ENCODE measurements around the gene KCNMB4.

DNA sequence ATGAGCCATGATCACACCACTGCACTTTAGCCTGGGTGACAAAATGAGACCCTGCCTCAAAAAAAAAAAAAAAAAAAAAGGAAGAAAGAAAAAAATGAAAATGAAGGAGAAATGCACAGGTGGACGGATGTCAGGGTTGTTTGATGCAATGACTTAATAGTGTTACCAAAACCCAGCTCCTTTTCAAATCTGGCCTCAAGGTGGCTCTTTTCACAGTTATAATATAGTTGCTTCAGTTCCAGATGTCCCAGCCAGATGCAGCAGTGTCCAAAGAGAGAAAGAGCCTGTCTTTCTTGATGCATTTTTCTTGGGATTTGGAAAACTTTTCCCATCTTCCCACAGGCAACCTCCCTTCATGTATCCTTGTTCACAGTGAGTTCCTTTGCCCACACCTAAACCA, 36.5 kb downstream of the KCNMB4 start:
- TF ChIP-seq ZBTB33 (IDR thresholded peaks at IDR 0.05) = no peak
- TF ChIP-seq CTCF (IDR thresholded peaks at IDR 0.05; ENCODE audit: low read depth, low read length, missing input control) = no peak
- no peak for TF ChIP-seq MAX (IDR thresholded peaks at IDR 0.05)
- no peak for TF ChIP-seq GABPA (IDR thresholded peaks at IDR 0.05 in 1 of 2, conservative IDR thresholded peaks at IDR 0.05 in 1 of 2)
- no peak for TF ChIP-seq REST (IDR thresholded peaks at IDR 0.05)
- TF ChIP-seq ATF3 (IDR thresholded peaks at IDR 0.05) = no peak
- no peak for TF ChIP-seq TAF1 (conservative IDR thresholded peaks at IDR 0.05)
- no peak for TF ChIP-seq JUND (IDR thresholded peaks at IDR 0.05)
- no peak for TF ChIP-seq RAD21 (IDR thresholded peaks at IDR 0.05)
- TF ChIP-seq YY1 (IDR thresholded peaks at IDR 0.05) = no peak
- no peak for TF ChIP-seq SP1 (IDR thresholded peaks at IDR 0.05)
